ENCODE data around the gene XRCC1.

DNA sequence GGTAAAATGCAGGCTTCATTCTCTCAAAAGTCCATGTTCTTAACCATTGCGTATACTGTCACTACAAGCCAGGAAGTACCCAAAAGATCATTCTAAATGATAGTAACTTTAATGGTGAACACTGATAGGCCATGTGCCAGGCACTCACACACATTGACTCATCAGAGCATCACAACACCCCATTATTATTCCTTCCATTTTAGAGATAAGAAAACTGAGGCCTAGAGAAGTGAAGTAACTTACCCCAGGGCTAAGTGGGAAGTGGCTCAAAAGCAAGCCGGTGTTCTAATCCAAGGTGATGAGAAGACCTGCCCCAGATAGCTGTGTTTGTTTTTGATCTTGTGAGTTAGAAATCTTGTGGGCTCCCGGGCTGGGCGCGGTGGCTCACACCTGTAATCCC lies 69.4 kb downstream of the XRCC1 start:
- TF ChIP-seq POLR2A (IDR thresholded peaks at IDR 0.05) (no peak), EP300 (IDR thresholded peaks at IDR 0.05) (no peak), POLR2AphosphoS5 (IDR thresholded peaks at IDR 0.05) (no peak)
- TF ChIP-seq, protein P1, sequence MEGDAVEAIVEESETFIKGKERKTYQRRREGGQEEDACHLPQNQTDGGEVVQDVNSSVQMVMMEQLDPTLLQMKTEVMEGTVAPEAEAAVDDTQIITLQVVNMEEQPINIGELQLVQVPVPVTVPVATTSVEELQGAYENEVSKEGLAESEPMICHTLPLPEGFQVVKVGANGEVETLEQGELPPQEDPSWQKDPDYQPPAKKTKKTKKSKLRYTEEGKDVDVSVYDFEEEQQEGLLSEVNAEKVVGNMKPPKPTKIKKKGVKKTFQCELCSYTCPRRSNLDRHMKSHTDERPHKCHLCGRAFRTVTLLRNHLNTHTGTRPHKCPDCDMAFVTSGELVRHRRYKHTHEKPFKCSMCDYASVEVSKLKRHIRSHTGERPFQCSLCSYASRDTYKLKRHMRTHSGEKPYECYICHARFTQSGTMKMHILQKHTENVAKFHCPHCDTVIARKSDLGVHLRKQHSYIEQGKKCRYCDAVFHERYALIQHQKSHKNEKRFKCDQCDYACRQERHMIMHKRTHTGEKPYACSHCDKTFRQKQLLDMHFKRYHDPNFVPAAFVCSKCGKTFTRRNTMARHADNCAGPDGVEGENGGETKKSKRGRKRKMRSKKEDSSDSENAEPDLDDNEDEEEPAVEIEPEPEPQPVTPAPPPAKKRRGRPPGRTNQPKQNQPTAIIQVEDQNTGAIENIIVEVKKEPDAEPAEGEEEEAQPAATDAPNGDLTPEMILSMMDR (IDR thresholded peaks at IDR 0.05): no peak
